KG1 (cell line): ENCODE results near the gene USP49.

Source experiments
- DNase-seq: peaks from one replicate; lab custom pipeline; 2025; lab: John Stamatoyannopoulos, UW

Gene USP49

GRCh38 chr6:41874741-41875140, 20.4 kb downstream of the USP49 start:
- no peak for DNase-seq

GRCh38 chr6:41872147-41872546, 23.0 kb downstream of the USP49 start:
- DNase-seq: no peak

GRCh38 chr6:41871691-41872090, 23.5 kb downstream of the USP49 start:
- no peak for DNase-seq

- no peak for DNase-seq
These were observed 35.8 kb downstream of the USP49 start for GRCh38 chr6:41859356-41859755.

GRCh38 chr6:41858703-41859102, 36.5 kb downstream of the USP49 start:
- DNase-seq: no peak

GRCh38 chr6:41850861-41851260, 44.3 kb downstream of the USP49 start:
- no peak for DNase-seq

- DNase-seq: no peak
These were observed 48.4 kb downstream of the USP49 start for GRCh38 chr6:41846666-41847237.

- no peak for DNase-seq
These were observed 52.0 kb downstream of the USP49 start for GRCh38 chr6:41843178-41843577.

- no peak for DNase-seq
These were observed 54.8 kb downstream of the USP49 start for GRCh38 chr6:41840326-41840725.

- DNase-seq: no peak
These were observed 58.5 kb downstream of the USP49 start for GRCh38 chr6:41836660-41837052.

GRCh38 chr6:41836022-41836659, 59.0 kb downstream of the USP49 start:
- DNase-seq: no peak

- DNase-seq: no peak
These were observed 62.9 kb downstream of the USP49 start for GRCh38 chr6:41832263-41832662.

- no peak for DNase-seq
These were observed 68.7 kb downstream of the USP49 start for GRCh38 chr6:41826343-41827022.

- DNase-seq: no peak
These were observed 70.3 kb downstream of the USP49 start for GRCh38 chr6:41824571-41825569.

- DNase-seq: no peak
These were observed 72.0 kb downstream of the USP49 start for GRCh38 chr6:41823178-41823577.

- DNase-seq: no peak
These were observed 73.2 kb downstream of the USP49 start for GRCh38 chr6:41822021-41822420.

- no peak for DNase-seq
These were observed 73.9 kb downstream of the USP49 start for GRCh38 chr6:41821266-41821665.

GRCh38 chr6:41818271-41819054, 76.7 kb downstream of the USP49 start:
- DNase-seq: no peak

GRCh38 chr6:41815587-41815986, 79.6 kb downstream of the USP49 start:
- no peak for DNase-seq

- DNase-seq: no peak
These were observed 80.5 kb downstream of the USP49 start for GRCh38 chr6:41814629-41815028.

- no peak for DNase-seq
These were observed 81.2 kb downstream of the USP49 start for GRCh38 chr6:41813956-41814355.

- DNase-seq: no peak
These were observed 81.7 kb downstream of the USP49 start for GRCh38 chr6:41813469-41813868.
